Kidney glomerular epithelial cell (primary cell): ENCODE results near the gene NEAT1.
"Not testable (repeated sequence)": the region's sequence is repeated elsewhere in the genome, so short reads cannot be mapped to it uniquely, and the experiment has no call there.

Experiments
- DNase-seq: peaks from one replicate; lab custom pipeline; 2025; lab: John Stamatoyannopoulos, UW

Gene NEAT1

GRCh38 chr11:65434667-65435410 lies 12.2 kb downstream of the NEAT1 start:
- no peak for DNase-seq

- DNase-seq, result no peak
These were observed 12.9 kb downstream of the NEAT1 start for GRCh38 chr11:65435411-65435931.

GRCh38 chr11:65435981-65436411 lies 13.4 kb downstream of the NEAT1 start:
- no peak for DNase-seq

- DNase-seq, result no peak
These were observed 13.9 kb downstream of the NEAT1 start for GRCh38 chr11:65436412-65437032.

GRCh38 chr11:65437436-65438227 lies 15.0 kb downstream of the NEAT1 start:
- no peak for DNase-seq

GRCh38 chr11:65438257-65439151 lies 15.9 kb downstream of the NEAT1 start:
- DNase-seq, result no peak

GRCh38 chr11:65439331-65440181 lies 17.0 kb downstream of the NEAT1 start:
- no peak for DNase-seq

- DNase-seq, result no peak
These were observed 18.4 kb downstream of the NEAT1 start for GRCh38 chr11:65440831-65441499.

GRCh38 chr11:65442842-65443331 lies 20.3 kb downstream of the NEAT1 start:
- no peak for DNase-seq

GRCh38 chr11:65444314-65445051 lies 21.9 kb downstream of the NEAT1 start:
- DNase-seq, result no peak

GRCh38 chr11:65445101-65445603 lies 22.6 kb downstream of the NEAT1 start:
- DNase-seq, result no peak

GRCh38 chr11:65445604-65446445 lies 23.2 kb downstream of the NEAT1 start:
- DNase-seq, result no peak

- no peak for DNase-seq
These were observed 24.1 kb downstream of the NEAT1 start for GRCh38 chr11:65446446-65447277.

GRCh38 chr11:65448074-65448417 lies 25.4 kb downstream of the NEAT1 start:
- DNase-seq, result no peak

GRCh38 chr11:65448418-65449105 lies 26.0 kb downstream of the NEAT1 start:
- DNase-seq, result no peak

GRCh38 chr11:65451301-65451700 lies 28.7 kb downstream of the NEAT1 start:
- DNase-seq, result not testable (repeated sequence)

- not testable (repeated sequence) for DNase-seq
These were observed 29.7 kb downstream of the NEAT1 start for GRCh38 chr11:65452259-65452658.
